GM18907 (cell line): ENCODE data around the gene TAF1A.
"Not testable (repeated sequence)": the region's sequence is repeated elsewhere in the genome, so short reads cannot be mapped to it uniquely, and the experiment has no call there.

Experiments used
- ATAC-seq: cut with Tn5 transposase; IDR thresholded peaks from one replicate; pipeline ENCODE4 v1.9.1; 2021; ENCODE audit warnings: mild to moderate bottlenecking, moderate library complexity; ENCODE audit not compliant: unreplicated experiment

TAF1A gene

DNA sequence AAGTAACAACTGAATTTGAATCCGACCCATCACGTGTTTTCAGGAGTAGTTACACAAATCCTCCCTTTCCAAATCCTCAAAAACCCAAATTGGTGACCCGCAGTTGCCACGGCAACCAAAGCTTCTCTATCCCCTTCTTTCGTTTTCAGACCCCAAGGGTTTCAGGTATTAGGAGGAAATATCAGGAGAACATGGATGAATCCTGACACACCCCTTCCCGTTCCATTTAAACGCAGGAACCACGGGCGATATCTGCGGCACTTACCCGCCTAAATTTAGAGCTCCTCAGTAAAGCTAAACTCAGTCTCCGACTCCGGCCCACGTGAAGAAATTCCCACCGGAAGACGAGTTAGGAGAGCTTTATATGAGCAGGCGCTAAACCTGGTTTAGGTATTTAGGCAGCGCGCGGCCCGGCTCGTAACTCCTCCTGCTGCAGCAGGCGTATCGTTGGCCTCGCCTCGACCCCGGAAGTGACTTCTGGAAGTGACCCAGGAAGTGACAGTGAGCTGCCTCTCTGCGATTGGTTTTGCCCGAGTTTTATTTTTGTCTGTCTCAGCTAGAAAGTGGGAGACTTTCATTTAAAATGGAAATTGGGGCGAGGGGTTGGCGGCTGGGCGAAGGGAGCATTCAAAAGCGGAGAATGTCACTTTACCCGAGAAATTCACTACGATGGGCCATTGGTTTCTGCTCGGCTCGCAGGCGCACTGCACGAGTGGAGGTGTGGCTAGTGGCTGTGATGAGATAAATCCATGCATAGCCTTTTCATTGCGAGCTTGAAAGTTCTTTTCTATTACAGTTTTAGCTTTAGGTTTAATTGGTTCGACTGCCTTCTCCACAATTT is at the start of gene TAF1A:
TAF1A (minus strand) TSS at position 472 of the 841 bp plus-strand sequence.
- ATAC-seq, result peak; percentile 99

- ATAC-seq, result peak; percentile 83
Measured at GRCh38 chr1:222634180-222635013, 44.7 kb upstream of the TAF1A start.

DNA sequence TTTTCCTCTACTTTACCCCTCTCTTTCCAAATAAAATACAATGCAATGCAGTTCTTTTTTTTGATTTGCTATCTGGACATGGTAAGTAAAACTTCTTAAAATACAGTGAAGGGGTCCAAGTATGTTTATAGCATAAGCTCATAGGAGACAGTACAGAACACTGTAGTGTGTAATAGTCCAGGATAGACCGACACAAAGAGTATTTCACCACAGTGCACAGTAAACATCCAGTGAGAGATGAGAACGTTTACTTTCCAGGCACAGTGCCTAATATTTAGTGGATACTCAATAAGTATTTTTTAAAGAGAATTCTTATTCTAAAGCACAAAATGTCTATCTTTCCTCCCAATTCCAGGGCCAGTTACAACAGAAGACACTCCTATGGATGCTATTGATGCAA is 43.0 kb upstream of the TAF1A start:
- no peak for ATAC-seq

DNA sequence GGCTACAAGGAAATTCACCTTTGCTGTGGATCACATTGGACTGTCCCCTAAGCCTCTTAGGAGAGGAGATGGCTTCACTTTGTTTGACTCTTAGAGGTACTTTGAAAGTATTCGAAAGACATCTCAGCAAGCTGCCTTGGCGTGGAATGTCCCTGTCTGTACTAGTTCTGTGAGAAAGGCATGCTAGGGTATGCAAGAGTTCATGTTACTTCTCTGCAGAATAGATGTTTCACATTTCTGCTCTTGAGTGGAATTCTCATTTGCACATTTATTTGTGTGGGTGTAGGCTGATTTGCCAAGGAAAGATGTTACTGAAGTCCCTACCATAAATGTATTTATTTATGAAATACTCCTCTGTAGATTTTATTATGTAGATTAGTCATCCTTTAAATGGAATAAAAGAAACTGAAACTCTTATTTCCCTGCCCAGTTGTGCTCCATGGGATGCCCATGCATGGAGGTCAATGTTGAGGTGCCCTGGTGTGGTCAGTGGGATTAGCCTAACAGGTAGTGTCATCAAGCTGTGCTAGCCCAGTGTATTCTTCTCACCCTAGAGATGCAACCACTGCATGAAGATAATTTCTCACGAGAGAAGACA is 42.0 kb upstream of the TAF1A start:
- ATAC-seq, result no peak

DNA sequence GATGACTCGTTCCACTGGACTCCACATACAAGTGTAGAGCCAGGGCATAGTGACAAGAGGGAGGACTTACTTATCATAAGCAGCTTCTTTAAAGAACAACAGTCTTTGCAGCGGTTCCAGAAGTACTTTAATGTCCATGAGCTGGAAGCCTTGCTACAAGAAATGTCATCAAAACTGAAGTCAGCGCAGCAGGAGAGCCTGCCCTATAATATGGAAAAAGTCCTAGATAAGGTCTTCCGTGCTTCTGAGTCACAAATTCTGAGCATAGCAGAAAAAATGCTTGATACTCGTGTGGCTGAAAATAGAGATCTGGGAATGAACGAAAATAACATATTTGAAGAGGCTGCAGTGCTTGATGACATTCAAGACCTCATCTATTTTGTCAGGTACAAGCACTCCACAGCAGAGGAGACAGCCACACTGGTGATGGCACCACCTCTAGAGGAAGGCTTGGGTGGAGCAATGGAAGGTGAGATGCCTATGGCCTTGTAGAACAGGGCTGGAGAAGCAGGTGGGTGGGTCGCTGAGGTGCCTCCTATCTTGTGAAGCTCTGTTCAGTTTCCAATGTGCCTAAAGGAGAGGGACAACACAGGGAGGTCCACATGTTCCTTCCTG is 40.3 kb upstream of the TAF1A start:
- no peak for ATAC-seq

DNA sequence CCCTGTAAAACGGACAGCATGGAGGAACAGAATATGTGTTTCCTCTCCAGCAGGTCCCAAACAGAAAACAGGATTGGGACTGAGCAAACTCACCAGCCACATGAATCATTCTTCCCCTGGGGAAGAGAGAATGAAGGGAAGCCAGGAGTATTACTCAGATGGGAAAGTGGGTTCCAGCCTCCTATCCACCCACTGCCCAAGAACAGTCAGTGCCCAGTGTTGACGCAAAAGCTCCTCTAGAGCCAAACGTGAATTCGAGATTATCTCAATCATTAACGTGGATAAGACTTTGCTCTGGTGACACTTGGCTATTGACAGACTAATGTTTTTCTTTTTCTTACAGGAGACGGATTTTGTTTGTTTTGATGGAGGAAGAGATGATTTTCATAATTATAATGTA is 37.5 kb upstream of the TAF1A start:
- no peak for ATAC-seq

DNA sequence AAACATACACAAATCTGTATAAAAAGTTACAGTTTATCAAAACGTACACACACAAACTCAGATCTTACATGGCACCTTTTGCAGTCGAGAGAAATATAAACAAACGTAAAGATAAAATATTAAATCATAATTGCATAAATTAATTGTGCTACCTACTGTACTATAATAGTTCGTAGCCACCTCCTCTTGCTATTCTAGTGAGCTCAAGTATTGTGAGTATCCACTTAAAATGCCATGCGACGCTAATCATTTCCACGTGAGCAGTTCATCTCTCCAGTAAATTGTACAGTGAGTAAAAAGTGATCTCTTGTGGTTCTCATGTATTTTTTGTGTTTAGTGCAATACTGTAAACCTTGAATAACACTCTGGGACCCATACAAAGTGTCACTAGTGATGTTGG is 34.5 kb upstream of the TAF1A start:
- no peak for ATAC-seq

- ATAC-seq, result no peak
Measured at GRCh38 chr1:222623458-222623857, 33.7 kb upstream of the TAF1A start.

DNA sequence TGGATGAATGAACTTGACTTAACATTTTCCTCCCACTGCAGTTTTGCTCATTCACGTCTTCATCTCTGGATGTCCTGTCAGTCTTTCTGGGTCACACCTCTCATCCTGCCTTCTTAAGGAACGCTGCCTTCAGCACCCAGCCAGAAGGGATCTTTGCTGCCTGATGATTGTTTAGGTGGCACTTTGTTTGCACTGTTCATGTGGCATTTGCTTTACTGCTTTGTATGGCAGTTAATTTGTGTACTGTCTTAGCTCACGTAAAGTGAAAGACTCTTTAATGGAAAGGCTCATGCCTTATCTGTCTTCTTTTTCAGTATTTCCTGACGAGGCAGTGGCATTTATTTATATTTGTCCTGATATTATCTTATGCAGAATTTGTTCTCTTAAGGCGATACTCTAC is 33.0 kb upstream of the TAF1A start:
- ATAC-seq, result no peak

GRCh38 chr1:222620566-222620965 is 30.8 kb upstream of the TAF1A start:
- ATAC-seq, result peak; percentile 64

DNA sequence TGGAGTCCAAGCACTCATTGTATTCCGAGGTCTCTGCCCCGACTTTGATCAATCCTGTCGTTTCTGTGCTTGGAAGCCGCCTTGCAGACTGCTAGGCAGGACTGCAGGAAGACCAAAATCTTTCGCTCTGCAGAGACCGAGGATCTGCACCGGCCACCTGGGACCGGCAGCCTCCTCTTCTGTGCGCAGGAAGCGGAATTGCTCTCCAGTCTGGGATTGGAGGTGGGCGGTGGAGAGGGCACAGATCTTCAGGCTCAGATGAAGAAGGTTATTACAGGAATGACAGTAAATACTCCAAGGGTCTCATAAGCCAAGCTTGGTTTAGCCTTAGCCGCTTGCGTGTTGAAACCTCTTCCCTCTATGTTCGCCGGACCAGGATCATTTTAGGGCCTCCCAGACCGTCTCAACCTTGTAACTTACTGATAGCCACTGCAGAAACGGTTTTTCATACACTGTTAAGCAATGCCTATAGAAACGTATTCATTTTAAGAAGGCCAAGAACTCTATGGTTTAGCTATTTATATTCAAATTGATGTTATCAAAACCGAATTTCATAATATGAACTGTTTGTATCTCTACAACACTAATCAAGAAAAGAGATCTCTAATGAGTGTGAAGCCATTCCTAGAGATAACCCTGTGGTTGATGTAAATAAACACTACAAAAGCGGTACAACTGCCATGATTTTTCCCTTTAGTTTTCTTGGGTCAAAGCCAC is 29.3 kb upstream of the TAF1A start:
- ATAC-seq, result no peak

GRCh38 chr1:222618001-222618879 is 28.5 kb upstream of the TAF1A start, which contains the start of gene MIA3:
Gene MIA3, plus strand, starts transcription at chr1:222618097. Its CDS starts 14 bp downstream, at chr1:222618111.
- peak; percentile 61 for ATAC-seq

GRCh38 chr1:222617367-222617951 is 27.7 kb upstream of the TAF1A start:
- ATAC-seq, result peak; percentile 75

DNA sequence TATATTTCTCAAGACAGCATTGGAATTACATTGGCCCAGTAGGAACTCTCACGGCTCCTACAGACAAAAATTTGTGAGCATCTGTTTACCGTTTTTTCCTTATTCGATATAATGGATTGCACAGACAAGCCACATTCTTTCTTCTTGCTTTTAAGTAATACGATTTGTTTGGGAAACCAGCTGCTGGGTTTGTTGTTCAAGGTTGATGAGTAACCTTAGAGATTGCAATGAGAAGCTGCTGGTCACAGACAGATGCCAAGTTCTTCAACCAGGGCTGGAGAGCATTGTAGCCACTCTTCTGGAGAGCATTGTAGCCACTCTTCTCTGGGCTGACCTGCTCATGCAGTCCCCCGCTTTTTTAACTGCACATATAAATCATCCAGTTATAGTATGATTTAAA is 26.8 kb upstream of the TAF1A start:
- no peak for ATAC-seq

- no peak for ATAC-seq
Measured at GRCh38 chr1:222613627-222614026, 23.9 kb upstream of the TAF1A start.

DNA sequence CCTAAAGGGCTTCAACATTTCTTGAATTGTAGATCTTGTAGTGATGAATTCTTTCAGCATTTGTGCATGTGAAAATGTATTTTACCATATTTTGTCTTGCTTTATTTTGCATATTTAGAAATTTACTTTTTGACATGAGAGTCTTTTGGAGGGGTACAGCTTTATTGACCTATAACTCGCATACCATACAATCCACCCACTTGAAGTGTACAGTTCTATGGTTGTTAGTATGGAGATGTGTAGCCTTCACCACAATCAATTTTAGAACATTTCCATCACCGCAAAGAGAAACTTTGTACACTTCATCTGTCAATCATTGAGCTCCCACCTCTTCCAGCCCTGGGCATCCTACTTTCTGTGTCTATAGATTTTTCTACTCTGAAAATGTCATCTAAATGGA is 21.0 kb upstream of the TAF1A start:
- no peak for ATAC-seq

GRCh38 chr1:222609111-222609510 is 19.4 kb upstream of the TAF1A start:
- not testable (repeated sequence) for ATAC-seq

DNA sequence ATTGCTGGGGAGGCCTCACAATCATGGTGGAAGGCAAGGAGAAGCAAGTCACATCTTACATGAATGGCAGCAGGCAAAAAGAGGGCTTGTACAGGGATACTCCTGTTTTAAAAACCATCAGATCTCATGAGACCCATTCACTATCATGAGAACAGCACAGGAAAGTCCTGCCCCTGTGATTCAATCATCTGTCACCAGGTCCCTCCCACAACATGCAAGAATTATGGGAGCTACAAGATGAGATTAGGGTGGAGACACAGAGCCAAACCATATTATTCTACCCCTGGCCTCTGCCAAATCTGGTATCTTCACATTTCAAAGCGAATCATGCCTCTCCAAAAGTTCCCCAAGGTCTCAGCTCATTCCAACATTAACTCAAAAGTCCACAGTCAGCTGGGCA is 17.0 kb upstream of the TAF1A start:
- ATAC-seq, result no peak

DNA sequence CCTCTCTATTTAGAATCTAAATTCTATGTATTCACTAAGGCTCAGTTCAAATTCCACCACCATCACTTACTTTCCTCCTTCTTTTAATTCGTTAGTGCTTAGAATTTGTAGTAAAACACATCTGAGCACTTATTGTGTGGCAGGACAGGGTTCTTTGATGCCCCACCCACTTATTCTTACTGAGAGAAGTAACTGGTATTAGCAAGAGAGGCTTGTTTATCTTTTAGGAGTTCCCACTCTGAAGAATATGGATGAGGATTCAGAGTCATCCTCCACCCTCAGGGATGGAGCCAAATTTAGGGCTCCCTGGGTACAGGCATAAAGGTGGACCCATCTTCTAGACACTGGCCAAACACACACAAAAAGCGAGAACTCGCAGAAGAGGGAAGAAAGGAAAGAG is 11.5 kb upstream of the TAF1A start:
- ATAC-seq, result no peak
